Measurements from ENCODE around the gene CASP6.
"Not testable (repeated sequence)": the region's sequence is repeated elsewhere in the genome, so short reads cannot be mapped to it uniquely, and the experiment has no call there.

CASP6 gene

GRCh38 chr4:109718759-109719158 lies 15.5 kb upstream of the CASP6 start:
- no peak for DNase-seq

GRCh38 chr4:109713500-109713899 lies 10.3 kb upstream of the CASP6 start:
- no peak for DNase-seq

- no peak for DNase-seq
Measured at GRCh38 chr4:109708990-109709389, 5.7 kb upstream of the CASP6 start.

GRCh38 chr4:109708435-109708834 lies 5.2 kb upstream of the CASP6 start:
- no peak for DNase-seq

GRCh38 chr4:109703664-109704361 lies 568 bp upstream of the CASP6 start:
- no peak for DNase-seq

- no peak for DNase-seq
Measured at GRCh38 chr4:109701566-109702410, 1.5 kb downstream of the CASP6 start.

GRCh38 chr4:109699553-109700225 lies 3.6 kb downstream of the CASP6 start:
- DNase-seq: no peak

GRCh38 chr4:109698656-109699055 lies 4.6 kb downstream of the CASP6 start:
- DNase-seq: no peak

- no peak for DNase-seq
Measured at GRCh38 chr4:109691411-109691920, 11.8 kb downstream of the CASP6 start.

GRCh38 chr4:109690690-109691410 lies 12.4 kb downstream of the CASP6 start:
- no peak for DNase-seq

GRCh38 chr4:109684727-109685126 lies 18.5 kb downstream of the CASP6 start:
- no peak for DNase-seq

GRCh38 chr4:109683621-109684253 lies 19.5 kb downstream of the CASP6 start:
- DNase-seq: no peak

GRCh38 chr4:109682875-109683274 lies 20.4 kb downstream of the CASP6 start:
- no peak for DNase-seq

- not testable (repeated sequence) for DNase-seq
Measured at GRCh38 chr4:109678925-109679324, 24.3 kb downstream of the CASP6 start.

GRCh38 chr4:109678472-109678871 lies 24.8 kb downstream of the CASP6 start:
- DNase-seq: not testable (repeated sequence)

GRCh38 chr4:109676886-109677285 lies 26.4 kb downstream of the CASP6 start:
- DNase-seq: no peak

- no peak for DNase-seq
Measured at GRCh38 chr4:109675843-109676242, 27.4 kb downstream of the CASP6 start.

GRCh38 chr4:109675181-109675580 lies 28.1 kb downstream of the CASP6 start:
- no peak for DNase-seq

- no peak for DNase-seq
Measured at GRCh38 chr4:109673303-109673702, 29.9 kb downstream of the CASP6 start.

GRCh38 chr4:109672169-109672930 lies 30.9 kb downstream of the CASP6 start:
- no peak for DNase-seq

GRCh38 chr4:109671350-109671749 lies 31.9 kb downstream of the CASP6 start:
- DNase-seq: no peak
